Stimulated activated CD4-positive, alpha-beta T cell treated with anti-CD3 and anti-CD28 coated beads, Interleukin-4, amount 100 ng/mL, for 1 hour (primary cell): Measurements from ENCODE around the gene PAM.

Source experiments
- DNase-seq: peaks from one replicate; pipeline ENCODE4 v3.0.0-alpha.2; 2020

PAM gene

DNA sequence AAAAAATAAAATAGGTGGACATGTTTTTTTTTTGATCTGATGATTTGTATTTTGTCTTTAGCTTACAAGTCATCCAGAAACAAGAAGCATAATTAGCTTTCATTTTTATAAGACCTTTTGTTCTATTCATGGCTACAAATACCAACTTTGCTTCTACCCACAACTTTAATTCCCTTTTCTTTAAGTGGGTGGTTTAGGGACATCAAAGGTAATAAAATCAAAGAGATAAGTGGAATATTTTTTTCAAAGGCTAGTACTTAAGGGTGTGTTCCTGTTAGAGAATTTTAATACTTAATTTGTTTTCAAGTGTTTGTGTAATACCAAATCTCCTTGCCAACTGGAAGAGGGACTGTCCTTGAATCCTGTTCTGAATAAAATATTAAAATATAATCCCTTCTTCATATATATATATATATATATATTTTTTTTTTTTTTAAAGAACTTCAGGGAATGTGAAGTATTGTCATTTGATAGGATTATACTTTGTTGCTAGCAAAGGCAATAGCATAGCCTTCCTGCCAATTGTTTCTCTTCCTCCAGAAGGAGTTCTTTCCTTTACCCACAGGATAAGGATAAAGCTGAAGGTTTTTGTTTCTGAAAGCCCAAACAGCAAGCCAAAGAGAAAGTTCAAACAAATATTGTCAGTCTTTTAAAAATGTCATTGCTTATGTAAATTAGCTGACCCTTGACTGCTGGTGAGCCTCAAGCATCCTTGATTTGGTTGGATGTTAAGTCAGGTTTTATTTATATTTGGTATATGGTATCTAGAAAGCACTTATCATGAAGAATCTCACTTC, 108.9 kb downstream of the PAM start:
- no peak for DNase-seq

DNA sequence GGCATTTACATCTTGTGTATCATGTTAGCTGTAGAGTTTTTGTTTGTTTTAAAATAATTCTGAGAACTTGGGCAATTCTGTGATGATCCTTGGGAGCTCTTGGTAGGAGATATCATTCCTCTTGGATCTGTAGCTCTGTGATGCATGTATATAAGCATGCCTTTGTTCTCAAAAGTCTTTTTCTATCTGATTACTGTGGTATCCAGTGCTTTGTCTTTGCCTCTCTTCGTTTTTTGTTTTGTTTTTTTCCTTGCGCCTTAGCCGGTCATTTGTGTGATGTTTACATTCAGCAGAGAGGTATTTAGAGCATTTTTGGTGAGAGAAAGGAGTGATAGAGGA, 110.0 kb downstream of the PAM start:
- DNase-seq: no peak

DNA sequence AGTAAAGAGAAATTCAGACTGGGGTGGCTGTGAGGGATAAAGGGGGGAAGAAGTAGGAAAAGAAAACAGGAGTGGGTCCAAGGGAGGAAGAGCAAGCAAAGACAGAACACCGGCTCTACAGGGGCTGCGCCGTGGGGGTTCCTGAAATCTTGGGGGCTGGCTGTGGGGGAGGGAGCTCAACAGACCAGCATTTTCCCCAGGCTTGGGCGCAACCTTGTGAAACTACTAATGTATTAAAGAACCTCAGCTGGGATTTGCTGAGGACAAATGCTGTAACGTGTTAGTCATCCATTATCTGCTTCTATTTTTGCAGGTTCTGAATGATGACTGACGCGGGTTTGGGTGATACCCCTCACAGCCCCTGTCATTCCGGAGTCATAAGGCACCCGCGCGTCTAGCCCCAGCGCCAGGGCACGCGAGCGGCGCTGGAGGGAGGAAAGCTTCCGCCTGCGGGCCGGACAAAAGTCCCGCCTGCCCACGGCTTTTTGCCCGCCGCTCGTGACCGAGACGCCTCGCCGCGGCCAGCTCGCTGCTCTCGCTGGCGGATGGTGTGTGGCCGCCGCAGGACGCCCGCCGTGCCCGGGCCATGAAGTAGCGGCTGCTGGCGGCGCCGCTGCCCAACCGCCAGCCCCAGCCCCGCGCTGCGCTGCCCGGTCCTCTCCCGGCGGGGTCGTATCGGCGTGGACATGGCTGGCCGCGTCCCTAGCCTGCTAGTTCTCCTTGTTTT, 110.6 kb downstream of the PAM start:
- peak; percentile 44 for DNase-seq

DNA sequence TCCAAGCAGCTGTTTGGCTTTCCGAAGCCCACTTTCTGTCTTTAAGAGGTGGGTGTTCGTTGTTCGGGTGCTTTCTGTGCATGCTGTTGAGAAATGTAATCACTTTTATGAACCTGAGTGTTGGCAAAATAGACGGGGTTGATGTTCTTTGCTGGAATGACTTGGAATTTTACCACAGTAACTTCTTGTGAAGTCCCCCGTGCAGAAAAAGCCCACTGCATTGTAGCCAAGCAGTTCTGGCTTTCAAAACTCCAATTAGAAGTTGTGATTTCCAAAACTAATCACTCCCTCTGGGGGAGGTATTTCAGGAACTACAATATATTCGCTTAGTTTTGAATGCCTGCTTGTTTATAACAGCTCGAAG, 111.1 kb downstream of the PAM start:
- DNase-seq: no peak

DNA sequence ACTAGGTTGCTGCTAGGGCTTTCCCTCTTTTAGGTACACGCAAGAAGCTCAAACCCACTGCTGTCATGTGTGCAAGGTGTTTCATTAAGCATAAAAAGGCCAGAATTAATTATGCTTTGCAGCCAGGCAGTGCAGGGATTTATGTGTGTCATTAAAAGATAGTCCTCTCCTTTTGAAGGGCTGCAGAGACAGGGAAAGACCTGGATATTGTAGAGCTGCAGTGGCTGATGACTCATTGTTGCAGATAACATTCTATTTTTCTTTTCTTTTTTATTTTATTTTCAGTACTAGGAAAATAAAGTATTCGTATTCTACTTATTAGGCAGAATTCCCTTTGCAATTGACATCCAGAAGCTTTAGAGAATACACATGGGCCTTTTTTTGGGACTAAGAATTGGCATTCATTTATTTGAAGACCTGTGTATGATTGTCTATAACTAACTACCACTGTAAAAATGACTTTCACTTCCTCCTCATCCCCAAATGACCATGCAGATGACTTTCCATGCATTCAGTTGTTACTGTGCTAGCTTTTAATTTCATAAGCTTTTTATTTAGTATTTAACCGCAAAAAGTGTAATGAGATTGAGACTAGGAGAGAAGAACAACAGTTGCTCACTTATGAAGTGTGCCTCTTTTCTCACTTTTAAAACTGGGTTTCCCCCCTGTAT, 113.0 kb downstream of the PAM start:
- DNase-seq: no peak

DNA sequence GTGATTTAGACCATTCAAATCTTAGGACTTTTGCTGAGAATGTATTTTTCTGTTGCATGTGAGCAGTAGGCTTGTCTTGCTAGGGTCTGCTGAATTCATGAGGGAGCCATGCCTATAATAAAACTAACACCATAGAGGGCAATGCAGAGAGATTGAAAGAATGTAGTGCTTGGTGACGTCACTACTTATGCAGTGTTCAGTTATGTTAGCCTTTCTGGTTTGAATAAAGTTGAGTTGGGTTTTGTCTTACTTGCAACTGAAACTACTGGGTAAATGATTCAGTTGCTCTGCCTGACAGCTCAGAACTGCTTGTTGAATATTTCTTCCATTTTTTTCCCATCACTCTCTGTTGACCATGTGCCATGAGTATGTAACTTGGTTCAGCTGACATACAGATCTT, 114.1 kb downstream of the PAM start:
- DNase-seq: no peak

DNA sequence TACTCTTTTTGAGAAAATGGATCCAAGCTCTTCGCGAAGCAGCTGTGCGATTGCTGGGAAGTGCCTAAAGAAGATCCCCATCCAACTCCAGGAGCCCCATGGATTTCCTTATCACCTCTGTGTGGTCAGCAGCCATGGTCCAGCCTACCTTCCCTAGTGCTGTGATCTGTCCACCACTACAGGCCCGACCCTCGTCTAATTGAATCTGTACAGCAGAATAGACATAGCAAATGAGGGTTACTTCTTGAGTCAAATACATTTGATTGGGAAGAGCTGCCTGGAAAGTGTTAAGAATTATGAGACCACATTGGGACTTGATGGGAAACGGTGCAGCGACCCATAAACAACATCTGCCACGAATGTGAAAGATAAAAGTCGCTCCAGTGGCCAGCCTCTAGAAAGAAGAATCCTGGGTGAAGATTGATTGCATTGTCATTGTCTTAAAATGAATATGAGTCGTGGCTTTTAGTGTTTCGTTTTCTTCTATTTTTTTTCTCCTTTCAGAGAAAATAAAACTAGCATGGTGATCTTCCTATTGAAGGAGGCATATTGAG, 118.4 kb downstream of the PAM start:
- DNase-seq: no peak

DNA sequence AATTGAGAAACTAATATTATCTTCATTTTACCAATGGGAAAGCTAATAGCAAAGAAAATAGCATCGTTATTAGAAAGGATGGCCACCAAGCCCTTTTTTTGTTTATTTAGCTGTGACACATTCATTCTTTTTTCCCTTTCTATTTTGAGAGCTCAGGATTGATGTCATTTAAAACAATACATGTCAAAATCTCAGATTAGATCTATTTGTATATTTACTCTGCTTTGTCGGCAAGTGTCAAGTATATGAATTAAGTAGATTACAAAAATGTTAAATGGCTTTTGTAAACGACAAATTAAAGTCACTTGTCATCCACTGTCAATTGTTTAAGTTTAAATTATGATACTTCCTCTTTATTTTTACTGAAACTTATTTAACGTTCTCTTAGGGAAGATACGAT, 118.9 kb downstream of the PAM start:
- DNase-seq: no peak

DNA sequence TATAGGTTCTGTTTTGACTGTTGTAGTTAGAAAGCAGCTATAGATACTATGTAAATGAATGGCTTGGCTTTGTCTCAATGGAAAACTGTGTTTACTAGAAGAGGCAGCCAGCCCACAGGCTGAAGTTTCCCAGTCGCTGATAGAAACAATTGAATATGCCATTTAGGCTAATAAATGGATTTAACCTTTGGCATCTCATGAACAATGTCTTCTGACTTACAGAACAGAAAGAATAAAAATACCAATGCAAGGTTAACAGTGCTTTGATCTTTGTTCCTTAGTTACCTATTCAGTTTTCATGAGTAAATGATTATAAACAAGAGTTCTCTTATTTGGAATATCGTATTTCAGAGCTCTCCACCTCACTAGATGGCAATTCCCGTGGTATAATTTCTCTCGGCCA, 120.6 kb downstream of the PAM start:
- no peak for DNase-seq

DNA sequence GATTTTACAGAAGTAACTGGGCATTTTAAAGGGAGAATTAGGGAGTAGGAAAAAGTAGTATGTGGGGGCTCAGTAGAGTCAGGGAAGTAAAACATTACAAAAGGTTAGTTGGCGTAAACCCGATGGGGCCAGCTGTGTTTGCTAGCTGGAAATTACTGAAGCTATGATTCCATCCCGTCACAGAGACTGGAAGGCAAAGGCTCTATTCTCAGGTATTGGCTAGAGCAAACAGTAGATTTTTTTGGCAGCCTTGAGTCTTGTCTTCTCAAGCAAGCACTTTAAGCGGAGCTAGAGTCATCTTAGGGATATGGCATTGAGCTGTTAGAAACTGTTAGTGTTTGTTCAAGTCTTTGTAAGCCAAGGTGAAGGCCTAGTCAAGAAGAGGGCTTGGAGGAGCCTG, 121.5 kb downstream of the PAM start:
- no peak for DNase-seq

DNA sequence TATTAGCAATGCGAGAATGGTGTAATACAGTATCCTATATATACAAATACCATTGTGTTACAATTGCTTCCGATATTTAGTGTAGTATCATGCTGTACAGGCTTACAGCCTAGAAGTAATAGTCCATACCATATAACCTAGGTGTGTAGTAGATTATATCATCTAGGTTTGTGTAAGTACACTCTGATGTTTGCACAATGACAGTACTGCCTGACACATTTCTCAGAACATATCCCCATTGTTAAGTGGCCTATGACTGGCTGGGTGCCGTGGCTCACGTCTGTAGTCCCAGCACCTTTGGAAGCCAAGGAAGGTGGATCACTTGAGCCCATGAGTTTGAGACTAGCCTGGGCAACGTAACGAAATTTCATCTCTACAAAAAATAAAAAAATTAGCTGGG, 124.6 kb downstream of the PAM start:
- no peak for DNase-seq

DNA sequence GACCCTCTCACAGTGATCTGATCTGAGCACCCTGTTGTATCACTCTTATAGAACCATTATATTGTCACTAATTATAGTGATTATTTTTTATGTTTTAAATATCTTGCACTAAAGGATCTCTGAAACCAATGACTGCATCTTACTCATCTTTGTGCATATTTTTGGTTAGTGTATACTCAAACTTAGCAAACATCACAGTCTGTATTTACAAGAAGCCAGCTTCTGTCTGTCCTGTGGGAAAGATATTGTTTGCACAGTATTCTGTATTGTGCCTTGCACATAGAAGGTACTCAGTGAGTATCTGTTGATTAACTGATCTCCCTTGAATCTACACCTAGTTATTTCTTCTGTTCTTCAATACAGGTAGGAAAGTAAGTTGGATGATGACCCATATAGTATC, 131.5 kb downstream of the PAM start:
- DNase-seq: no peak

DNA sequence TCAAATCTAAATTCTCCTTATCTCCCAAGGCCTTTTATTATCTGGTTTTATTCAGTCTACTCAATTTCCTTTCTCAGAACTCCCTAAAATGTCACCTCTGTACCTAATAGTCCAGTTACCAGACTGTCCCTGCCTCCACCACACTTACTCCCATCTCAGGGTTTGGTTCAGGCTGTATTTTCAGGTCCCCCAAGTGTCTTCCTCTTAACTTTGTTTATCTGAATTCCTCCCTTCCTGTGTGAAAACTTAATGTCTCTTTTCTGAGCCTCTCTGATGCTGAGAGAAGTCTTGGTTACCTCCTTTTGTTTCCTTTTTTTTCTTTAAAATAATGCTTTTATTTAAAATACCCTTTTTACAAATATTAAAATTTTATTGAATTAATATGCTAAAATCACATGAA, 133.4 kb downstream of the PAM start:
- DNase-seq: no peak

DNA sequence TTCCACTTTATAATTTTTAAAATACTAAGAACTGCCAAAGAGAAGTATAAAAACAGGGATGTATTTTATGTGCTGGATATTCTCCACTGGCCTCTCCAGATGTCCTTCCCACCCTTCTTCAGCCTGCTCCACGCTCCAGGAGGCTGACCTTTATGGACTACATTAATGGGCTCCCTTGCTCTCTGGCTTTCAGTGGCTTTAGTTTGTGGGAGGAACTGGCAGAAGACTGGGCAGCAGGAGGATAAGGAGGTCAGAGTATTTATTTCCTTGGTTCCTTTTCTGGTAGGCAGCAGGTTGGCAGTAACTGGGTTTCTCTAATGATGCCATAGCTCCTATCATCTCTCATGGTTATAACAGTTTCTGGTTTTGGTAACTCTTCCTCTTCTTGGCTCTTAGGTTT, 133.9 kb downstream of the PAM start:
- DNase-seq: no peak

DNA sequence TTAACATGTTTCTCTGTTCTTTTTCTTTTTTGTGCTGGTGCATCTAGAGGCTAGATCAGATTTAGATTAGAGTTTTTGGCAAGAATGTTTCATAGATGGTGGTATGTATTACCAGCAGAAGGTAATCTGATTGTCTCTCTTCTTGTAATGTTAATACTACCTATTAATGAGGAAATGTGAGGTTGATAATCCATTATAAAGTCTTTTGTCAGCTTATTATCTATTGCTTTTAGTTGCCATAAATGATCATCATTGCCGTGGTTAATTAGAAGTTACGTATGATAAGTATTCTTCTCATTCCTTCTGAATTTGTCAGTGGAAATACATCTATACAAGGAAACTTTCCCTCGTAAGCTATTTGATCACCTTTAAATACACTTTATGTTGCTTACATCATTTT, 135.0 kb downstream of the PAM start:
- no peak for DNase-seq

DNA sequence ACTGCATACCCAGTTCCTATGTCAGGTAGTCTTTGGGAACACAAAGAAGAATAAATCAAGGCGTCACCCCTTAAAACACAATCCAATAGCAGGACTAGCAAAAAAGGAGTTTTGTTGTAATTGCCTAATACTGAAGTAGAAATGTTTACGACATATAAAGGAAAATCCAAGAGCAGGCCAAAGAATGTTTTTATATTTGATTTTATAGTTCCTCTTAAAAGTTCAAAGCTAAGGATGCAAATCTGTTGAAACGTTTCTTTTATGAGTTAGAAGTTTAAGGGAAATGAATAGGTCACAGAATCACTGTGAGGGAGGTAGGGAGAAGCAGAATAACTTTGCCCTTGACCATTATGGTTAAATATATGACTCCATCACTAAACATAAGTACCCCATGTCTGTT, 136.1 kb downstream of the PAM start:
- DNase-seq: no peak

DNA sequence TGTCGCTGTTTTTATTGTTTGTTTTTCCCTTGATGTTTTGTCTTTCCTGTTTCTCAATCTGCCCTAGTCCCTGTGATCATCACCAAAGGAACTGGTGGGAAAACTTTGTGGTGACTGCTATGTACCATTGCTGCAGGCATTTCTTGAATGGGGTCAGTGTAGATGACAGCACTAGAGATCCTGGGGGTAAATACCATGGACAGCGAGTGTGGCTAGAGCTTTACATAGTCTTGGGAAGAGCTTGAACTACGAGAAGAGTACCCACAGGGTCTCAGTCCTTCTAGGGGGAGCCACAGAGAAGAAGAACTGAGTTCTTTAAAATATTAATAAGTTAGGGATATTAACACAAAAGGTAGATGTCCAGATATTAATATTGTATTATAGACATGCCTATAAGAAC, 138.8 kb downstream of the PAM start:
- DNase-seq: no peak

DNA sequence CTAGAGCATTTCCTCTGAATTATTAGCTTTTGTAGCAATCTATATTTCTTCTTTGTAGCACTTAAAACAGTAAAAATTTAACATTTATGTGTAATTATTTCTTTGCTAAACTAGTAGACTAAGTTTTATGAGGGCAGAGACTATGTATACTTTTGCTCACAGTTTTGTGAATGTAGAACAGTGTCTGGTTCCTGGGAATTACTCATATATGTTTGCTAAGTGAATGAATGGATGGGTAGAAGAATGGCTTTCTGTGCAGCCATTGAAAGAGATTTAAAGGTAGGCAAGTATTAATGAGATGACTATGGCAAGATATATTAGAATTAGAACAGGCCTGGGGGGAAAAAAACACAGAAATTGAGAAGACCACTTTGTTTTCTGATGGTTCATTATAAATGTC, 140.1 kb downstream of the PAM start:
- DNase-seq: no peak

DNA sequence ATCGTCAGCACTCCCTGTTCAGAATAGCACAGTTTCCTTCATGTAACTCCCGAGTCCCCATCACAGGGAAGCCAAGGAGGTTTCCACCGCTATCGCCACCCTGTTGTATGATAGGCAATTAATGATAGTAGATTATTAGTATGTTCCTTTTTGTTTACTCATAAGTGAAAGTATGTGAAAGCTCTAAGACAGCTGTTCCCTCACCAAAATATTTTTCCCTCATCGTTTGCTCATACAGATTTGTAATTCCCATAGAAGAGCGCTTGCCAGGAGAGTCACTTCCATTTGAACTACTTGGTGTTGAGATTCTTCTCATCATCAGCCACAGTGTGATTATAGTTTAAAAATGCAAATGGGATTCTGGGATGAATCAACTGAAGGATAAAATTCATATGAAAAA, 140.9 kb downstream of the PAM start:
- no peak for DNase-seq

DNA sequence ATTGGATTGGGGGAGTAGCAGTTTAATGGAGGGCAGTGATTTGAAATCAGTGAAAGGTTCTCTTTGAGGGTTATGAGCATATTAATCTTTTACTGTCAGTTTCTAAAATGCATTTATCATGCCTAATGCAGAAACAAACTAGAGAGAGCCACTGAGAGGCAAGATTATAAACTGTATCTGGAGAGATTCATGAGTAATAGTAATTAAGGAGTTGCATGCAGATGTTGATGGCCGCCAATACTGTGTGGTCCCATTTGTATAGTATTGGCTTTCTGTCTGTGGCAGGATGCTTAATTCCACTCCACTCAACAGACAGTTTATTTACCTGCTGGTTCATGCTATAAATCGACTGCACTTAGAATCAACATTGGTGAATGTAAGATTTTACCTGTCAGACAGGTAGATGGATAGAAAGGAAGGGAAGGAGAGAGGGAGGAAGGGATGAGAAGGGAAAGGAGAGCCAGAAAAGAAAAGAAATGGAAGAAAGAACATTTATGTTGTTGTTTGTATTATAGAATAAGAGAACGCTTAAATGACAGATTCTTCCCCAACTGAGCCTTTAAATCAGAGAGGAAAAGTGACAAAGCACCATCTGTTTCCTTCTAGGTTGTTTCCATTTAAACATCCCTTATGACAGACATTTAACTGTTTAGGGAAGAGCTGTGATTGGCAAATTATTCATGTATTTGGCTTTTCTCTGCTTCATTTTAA, 146.5 kb downstream of the PAM start:
- DNase-seq: no peak

DNA sequence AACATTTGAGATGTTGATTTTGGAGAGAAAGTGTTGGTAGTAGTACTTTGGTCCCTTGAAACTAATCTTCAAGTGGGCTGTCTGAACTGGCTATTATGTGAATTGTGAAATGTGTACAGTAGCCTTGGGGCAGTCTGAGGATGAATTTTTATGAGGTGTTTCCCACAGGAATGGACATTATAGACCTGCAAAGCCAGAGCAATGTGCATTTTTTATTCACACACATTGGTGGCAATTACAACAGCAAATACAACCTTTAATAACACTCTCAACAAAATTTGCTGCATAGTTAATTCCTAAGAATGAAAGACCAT, 147.0 kb downstream of the PAM start:
- DNase-seq: no peak

DNA sequence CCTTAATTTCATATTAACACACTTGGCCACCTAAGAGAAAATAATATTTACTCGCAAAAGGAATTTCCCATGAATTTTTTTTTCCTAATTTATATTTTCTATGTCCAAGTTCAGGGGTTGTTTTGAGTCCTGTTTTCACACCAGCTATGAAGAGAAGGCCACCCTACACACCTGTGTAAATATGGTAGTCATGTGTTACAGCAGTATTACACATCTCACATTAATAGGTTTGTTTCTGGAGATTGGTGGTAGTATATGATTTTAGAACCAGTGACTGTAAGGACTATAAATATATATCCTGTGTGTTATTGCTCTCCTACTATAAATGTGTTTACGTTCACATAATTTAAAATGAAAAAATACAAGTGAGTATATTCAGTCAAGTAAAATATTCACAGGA, 147.5 kb downstream of the PAM start:
- DNase-seq: no peak

DNA sequence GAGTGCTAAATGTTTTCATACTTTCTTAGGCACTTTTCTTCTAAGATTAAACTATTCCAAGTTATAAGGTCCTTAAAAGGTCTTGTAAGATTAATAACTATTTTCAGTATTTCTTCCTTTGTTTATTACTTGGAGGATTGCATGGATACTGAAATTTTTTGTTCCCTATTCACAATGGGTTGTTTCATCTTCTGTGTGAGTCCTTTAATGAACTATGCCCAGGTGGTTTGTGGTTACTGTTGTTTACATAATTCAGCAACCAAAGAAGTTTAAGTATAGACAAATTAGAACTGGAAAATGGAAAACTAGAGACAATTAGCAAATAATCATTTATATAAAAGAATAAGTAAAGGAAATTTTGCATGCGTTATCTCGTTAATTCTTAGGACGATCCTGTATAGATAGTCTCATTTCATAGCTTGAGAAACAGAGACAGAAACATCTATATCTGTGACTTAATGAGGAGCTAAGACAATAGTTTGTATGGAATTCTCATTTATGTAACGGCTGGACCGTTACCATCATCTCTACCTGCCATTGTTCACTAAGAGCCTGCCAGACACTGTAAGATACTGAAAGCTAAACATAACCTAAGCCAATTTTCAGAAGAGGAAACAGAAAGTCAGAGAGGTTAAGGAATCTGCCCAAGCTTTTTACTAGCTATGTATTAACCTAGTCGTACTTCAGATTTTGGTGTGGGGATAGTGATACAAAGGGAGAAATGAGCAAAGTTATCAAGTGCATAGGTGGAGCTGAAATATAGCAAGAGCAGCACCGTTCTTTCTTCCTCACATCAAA, 148.2 kb downstream of the PAM start:
- DNase-seq: no peak
